ENCODE measurements around the gene FXYD7.
"Not testable (repeated sequence)": the region's sequence is repeated elsewhere in the genome, so short reads cannot be mapped to it uniquely, and the experiment has no call there.

FXYD7 gene

GRCh38 chr19:35143231-35143715, at the start of gene FXYD7:
Gene FXYD7, plus strand, starts transcription at chr19:35143255. Its CDS starts 79 bp downstream, at chr19:35143334.
- DNase-seq (ENCODE audit: low read depth), result no peak

- no peak for DNase-seq (ENCODE audit: low read depth)
Measured at GRCh38 chr19:35093430-35093829, 49.6 kb upstream of the FXYD7 start.

- no peak for DNase-seq (ENCODE audit: low read depth)
Measured at GRCh38 chr19:35093941-35094647, 49.0 kb upstream of the FXYD7 start.

GRCh38 chr19:35094656-35095055, 48.4 kb upstream of the FXYD7 start:
- no peak for DNase-seq (ENCODE audit: low read depth)

GRCh38 chr19:35095667-35096368, 47.2 kb upstream of the FXYD7 start:
- DNase-seq (ENCODE audit: low read depth), result no peak

- DNase-seq (ENCODE audit: low read depth), result no peak
Measured at GRCh38 chr19:35098413-35099049, 44.5 kb upstream of the FXYD7 start.

GRCh38 chr19:35099155-35099896, 43.7 kb upstream of the FXYD7 start:
- DNase-seq (ENCODE audit: low read depth), result no peak

- no peak for DNase-seq (ENCODE audit: low read depth)
Measured at GRCh38 chr19:35099897-35100275, 43.2 kb upstream of the FXYD7 start.

- DNase-seq (ENCODE audit: low read depth), result no peak
Measured at GRCh38 chr19:35100588-35101533, 42.2 kb upstream of the FXYD7 start.

GRCh38 chr19:35101949-35102348, 41.1 kb upstream of the FXYD7 start:
- not testable (repeated sequence) for DNase-seq (ENCODE audit: low read depth)

GRCh38 chr19:35103614-35104013, 39.4 kb upstream of the FXYD7 start:
- not testable (repeated sequence) for DNase-seq (ENCODE audit: low read depth)

GRCh38 chr19:35104361-35104760, 38.7 kb upstream of the FXYD7 start:
- no peak for DNase-seq (ENCODE audit: low read depth)

GRCh38 chr19:35105047-35105410, 38.0 kb upstream of the FXYD7 start:
- DNase-seq (ENCODE audit: low read depth), result no peak

GRCh38 chr19:35105411-35106290, 37.4 kb upstream of the FXYD7 start:
- DNase-seq (ENCODE audit: low read depth), result no peak

GRCh38 chr19:35106291-35106583, 36.8 kb upstream of the FXYD7 start:
- DNase-seq (ENCODE audit: low read depth), result no peak

GRCh38 chr19:35106898-35107541, 36.0 kb upstream of the FXYD7 start:
- no peak for DNase-seq (ENCODE audit: low read depth)

- no peak for DNase-seq (ENCODE audit: low read depth)
Measured at GRCh38 chr19:35107545-35107944, 35.5 kb upstream of the FXYD7 start.

GRCh38 chr19:35108730-35109129, 34.3 kb upstream of the FXYD7 start:
- no peak for DNase-seq (ENCODE audit: low read depth)

- no peak for DNase-seq (ENCODE audit: low read depth)
Measured at GRCh38 chr19:35109395-35110112, 33.5 kb upstream of the FXYD7 start.

Measured in GM04504 (cell line).